GM18868 (cell line): ENCODE results near the gene ERBB2.
"Not testable (repeated sequence)": the region's sequence is repeated elsewhere in the genome, so short reads cannot be mapped to it uniquely, and the experiment has no call there.

Experiments
- ATAC-seq: cut with Tn5 transposase; IDR thresholded peaks from one replicate; pipeline ENCODE4 v1.9.1; 2021; ENCODE audit warnings: mild to moderate bottlenecking, moderate library complexity; ENCODE audit not compliant: unreplicated experiment

Gene ERBB2

GRCh38 chr17:39722965-39723848, 23.3 kb downstream of the ERBB2 start:
- ATAC-seq: no peak

DNA sequence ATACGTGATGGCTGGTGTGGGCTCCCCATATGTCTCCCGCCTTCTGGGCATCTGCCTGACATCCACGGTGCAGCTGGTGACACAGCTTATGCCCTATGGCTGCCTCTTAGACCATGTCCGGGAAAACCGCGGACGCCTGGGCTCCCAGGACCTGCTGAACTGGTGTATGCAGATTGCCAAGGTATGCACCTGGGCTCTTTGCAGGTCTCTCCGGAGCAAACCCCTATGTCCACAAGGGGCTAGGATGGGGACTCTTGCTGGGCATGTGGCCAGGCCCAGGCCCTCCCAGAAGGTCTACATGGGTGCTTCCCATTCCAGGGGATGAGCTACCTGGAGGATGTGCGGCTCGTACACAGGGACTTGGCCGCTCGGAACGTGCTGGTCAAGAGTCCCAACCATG, 24.9 kb downstream of the ERBB2 start:
- ATAC-seq: no peak

DNA sequence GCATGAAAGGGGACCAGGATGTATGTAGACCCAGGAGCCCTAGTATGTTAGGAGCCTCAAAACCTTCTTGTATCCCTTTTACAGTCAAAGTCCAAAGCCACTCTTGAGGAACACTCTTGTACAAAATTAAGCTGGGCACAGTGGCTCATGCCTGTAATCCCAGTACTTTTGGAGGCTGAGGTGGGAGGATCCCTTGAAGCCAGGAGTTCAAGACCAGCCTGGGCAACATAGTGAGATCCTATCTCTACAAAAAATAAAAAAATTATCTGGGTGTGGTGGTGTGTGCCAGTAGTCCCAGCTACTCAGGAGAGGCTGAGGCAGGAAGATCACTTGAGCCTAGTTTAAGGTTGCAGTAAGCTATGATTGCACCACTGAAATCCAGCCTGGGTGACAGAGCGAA, 26.1 kb downstream of the ERBB2 start:
- ATAC-seq: not testable (repeated sequence)

DNA sequence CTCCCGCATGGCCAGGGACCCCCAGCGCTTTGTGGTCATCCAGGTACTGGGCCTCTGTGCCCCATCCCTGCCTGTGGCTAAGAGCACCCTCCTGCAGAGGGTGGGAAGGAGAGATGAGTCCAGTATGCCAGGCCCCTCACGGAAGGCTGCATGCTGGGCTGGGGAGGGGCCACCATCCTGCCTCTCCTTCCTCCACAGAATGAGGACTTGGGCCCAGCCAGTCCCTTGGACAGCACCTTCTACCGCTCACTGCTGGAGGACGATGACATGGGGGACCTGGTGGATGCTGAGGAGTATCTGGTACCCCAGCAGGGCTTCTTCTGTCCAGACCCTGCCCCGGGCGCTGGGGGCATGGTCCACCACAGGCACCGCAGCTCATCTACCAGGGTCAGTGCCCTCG, 26.8 kb downstream of the ERBB2 start:
- no peak for ATAC-seq

DNA sequence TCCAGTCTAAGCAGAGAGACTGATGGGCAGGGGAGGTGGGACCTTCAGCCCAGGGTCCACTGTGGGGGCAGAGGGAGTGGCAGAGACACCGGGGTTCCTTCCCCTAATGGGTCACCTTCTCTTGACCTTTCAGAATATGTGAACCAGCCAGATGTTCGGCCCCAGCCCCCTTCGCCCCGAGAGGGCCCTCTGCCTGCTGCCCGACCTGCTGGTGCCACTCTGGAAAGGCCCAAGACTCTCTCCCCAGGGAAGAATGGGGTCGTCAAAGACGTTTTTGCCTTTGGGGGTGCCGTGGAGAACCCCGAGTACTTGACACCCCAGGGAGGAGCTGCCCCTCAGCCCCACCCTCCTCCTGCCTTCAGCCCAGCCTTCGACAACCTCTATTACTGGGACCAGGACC, 27.7 kb downstream of the ERBB2 start:
- no peak for ATAC-seq

DNA sequence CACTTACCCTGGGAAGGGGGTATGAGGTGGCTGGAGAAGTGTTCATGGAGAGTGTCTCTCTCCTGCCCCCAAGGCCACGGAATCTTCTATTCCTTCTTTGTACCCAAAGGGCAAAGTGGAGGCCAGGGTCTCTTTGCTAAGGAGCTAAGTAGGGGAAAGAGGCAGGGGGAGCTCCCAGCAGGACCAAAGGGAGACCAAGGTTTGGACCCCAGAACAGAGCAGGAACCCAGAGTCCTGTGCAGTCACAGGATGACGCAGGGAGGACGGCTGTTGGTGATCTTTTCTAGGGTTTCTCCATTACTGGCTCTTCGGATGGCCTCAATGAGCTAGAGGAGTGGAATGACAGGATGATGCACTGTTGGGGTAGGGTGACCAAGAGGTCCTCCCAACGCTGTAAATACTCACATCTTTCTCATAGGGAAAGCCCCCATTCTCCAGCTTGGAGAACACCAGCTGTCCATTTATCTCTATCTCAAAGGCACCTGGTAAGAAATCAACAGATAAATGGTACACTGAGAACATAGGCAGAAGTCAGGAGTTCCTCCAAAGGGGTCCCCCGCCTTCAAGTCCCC, 29.5 kb downstream of the ERBB2 start:
- ATAC-seq: no peak

GRCh38 chr17:39730095-39730921, 30.4 kb downstream of the ERBB2 start, which contains the start of gene MIEN1:
MIEN1 (minus strand) TSS chr17:39730532; CDS start chr17:39730495, 37 bp downstream.
- ATAC-seq: peak; percentile 85

DNA sequence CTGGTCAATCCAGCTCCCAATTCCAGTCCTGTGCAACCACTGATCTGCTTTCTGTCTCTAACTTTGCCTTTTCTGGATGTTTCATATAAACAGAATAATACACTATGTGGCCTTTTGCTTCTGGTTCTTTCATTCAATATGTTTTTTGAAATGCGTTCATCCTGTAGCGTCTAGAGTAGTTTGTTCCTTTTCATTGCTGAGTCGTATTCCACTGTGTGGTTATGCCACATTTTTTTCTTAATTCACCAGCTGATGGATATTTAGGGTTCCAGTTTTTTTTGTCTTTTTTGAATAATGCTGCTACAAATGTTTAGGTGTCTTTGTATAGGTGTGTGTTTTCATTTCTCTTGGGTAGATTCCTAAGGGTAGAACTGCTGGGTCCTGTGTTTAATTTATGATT, 32.7 kb downstream of the ERBB2 start:
- no peak for ATAC-seq

- no peak for ATAC-seq
Observed at GRCh38 chr17:39735882-39736281, 36.0 kb downstream of the ERBB2 start.

DNA sequence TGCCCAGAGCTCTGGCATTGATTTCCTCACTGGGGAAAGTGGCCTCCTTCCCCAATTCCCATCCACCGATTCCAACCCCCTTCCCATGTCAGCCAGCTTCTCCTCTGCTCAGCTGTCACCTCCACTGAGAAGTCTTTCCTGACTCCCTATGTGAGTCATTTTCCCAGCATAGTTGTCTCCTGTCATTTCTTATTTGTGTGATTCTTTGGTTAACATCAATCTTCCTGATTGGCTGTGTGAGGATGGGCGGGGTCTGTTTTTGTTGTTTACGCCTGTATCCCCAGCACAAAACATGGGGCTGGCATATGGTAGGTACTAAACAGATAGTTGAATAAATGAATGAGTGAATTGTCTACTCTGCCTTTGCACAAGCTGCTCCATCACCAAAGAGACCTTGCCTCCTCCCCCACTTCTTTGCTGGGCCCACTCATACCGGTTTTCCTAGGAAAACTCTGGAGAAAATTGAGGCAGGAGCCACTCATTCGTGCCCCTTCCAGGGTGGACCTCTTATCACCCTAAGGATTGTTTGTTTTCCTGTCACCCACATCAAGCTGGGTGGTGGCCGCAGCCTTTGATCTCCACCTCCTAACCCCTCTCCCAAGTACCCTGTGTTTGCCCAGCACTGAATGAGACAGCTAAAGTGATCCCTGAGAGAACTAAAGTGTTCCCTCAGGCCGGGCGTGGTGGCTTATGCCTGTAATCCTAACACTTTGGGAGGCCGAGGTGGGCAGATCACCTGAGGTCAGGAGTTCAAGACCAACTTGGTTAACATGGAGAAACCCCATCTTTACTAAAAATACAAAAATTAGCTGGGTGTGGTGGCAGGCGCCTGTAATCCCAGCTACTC, 36.7 kb downstream of the ERBB2 start:
- no peak for ATAC-seq

- no peak for ATAC-seq
Observed at GRCh38 chr17:39737206-39737759, 37.4 kb downstream of the ERBB2 start.

DNA sequence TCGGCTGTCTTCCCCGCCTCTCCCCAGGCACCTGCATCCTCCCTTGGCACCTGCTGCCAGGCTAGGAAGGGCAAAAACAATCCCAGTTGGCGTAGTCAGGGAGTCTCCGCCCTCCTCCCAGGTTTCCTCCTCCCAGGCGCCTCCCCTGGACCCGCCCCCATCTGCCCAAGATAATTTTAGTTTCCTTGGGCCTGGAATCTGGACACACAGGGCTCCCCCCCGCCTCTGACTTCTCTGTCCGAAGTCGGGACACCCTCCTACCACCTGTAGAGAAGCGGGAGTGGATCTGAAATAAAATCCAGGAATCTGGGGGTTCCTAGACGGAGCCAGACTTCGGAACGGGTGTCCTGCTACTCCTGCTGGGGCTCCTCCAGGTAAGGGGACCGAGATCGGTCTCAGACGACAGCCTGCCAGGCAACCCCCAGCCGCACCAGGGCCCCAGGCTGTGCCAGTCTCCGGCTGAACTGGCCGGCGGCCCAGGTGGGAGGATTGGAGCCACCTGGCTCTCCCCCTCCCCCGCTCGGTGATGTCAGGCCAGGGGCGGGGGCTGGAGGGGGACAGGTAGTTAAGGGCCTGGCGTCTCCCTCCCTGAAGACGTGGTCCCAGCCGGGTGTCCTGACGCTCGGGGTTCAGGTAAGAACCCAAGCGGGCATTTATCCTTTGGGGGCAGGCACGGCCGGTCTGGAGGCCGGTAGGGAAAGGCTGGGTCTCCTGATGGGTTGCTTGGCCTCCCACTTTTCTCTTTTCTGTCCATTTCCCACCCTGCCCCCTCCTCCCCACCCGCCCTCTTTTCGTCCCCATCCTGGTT, 38.1 kb downstream of the ERBB2 start, which contains the start of gene GRB7:
GRB7 (plus strand) TSS at position 179 of the 808 bp plus-strand sequence. CDS start 4,364 bp downstream, outside the sequence.
- ATAC-seq: no peak

DNA sequence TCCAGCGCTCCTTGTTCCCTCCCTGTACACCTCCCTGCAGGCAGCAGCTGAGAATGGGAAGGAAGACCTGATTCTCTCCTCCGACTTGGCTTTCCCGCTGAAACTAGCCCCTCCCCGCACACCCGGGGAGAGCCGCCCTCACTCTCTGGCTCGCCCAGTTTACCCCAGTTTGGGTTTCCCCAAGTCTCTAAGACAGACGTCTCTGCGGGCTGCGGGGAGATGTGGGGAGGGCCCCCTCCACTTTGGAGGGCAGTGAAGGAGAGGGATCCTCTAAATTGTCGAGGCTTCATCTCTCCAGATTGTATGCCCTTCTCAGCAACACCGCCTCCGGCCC, 38.7 kb downstream of the ERBB2 start:
- ATAC-seq: no peak

DNA sequence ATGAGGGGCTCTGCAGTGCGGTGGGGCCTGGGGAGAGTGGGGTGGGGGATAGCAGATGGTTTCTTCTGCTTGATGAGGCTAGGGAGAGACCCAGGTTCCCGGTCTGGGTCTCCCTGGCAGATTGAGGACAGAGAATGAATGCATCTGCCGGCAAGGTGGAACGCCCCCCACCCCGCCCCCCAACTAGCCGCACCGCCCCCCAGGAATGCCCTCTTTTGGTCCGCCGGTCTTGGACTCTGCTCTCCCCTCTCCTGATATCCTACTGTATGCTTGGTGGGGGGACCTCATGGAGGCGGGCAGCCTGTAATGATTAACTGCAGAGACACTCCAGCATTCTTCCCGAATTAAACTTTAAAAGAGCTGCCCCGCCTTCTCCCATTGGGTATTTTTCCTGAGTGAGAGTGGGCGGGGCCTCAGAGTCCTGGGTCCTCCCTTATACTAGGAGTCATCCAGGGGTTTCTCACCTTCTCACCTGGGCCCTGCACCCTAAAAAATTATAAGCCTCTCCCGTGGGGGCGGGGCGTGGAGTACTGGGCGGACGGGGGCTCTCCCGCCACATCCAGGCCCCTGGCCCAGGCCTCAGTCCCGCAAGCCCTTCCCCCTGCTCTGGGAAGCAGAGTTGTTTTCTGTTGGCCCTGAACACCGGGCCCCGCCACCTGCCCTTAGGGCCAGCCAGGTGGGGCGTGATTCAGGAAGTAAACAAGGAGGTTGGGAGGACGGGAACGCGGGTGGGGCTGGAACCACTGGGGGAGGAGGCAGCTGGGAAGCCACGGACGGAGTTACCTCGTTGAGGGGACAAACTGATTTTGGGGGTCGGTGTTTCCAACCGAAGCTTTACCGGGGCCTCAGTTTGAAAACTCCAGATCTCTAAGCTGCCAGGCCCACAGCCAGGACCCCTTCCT, 39.4 kb downstream of the ERBB2 start:
- ATAC-seq: no peak

- no peak for ATAC-seq
Observed at GRCh38 chr17:39739885-39740356, 40.1 kb downstream of the ERBB2 start.

DNA sequence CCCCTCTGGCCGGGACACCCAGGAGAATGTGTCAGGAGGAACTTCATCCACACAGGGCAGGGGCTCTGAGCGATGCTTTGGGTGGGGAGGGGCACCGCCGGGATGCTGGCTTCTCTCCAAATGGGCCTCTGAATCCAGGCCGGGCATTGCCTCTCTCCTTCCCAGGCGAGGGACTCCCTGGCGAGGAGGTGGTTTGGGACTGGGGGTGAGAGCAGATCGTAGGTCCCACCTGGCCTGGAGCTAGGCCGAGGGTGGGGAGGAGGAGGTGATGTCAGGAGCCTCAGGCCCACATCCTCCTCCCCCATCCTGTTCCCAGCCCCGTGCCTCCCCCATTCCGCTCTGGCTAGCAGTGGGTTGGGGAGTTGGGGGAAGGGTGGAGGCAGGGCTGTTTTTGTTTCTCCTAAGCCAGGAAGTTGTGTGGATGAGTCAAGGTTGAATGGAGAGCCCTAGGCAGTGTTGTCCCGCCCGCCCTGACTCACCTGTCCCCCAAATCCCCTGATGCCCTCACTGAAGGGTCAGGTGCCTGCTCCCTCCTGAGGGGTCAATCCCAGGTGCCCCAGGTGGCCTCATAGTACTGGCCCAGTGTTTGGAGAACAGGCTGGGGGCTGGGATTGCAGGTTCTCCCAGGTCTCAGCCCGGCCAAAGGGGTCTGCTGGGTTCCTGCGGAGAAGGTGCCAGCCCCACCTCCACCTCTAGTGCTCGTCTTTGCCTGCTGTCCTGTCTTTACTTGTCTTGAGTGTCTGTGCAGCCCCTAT, 40.7 kb downstream of the ERBB2 start:
- no peak for ATAC-seq

DNA sequence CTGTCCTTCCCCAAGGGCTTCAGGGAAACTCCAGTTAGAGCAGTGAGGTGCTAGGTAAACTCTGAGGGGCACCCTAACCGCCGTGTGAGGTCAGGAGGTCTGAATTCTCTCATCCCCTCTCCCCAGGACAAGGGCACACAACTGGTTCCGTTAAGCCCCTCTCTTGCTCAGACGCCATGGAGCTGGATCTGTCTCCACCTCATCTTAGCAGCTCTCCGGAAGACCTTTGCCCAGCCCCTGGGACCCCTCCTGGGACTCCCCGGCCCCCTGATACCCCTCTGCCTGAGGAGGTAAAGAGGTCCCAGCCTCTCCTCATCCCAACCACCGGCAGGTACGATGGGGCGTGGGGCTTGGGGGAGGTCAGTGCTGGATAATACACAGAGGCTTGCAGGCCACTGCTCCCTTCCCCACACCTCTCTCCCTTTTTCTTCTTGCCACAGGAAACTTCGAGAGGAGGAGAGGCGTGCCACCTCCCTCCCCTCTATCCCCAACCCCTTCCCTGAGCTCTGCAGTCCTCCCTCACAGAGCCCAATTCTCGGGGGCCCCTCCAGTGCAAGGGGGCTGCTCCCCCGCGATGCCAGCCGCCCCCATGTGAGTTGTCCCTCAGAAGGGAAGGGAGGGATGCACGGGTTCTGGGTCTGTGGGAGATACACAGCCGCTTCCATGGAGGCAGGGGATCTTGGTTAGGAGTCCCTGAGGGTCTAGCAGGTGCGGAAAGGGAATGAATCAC, 42.4 kb downstream of the ERBB2 start:
- no peak for ATAC-seq
